Measurements from ENCODE around the gene NEUROD6. TPM values are rescaled to one million over a fixed set of nuclear protein-coding genes. Genes with fewer than 3 reads are reported as not detected.

Gene NEUROD6
- total and polyA plus RNA-seq, 2 donors (not counting 3 experiments of a cell fraction or from before 2014, with no cell fraction given) = not detected

GRCh38 chr7:31305260-31305659, 35.3 kb downstream of the NEUROD6 start:
- Histone ChIP-seq H3K9me1 (replicated peaks; ENCODE audit: control insufficient read depth, extremely low read depth, insufficient read depth, low read length) (no peaks in the 10 kb centered on the region), H3K27ac (ENCODE audit: insufficient read depth, low read depth, low read length) (no peak overlapping the region), H3K4me2 (ENCODE audit: insufficient read depth, low read length) (no peak overlapping the region), H3K9me3 (replicated peaks; ENCODE audit: control insufficient read depth, insufficient read depth, low read length) (no peaks in the 10 kb centered on the region), H3K79me2 (ENCODE audit: control insufficient read depth, insufficient read depth, low read length) (no peaks in the 10 kb centered on the region), H3K27me3 (ENCODE audit: control insufficient read depth in 2 of 2, insufficient read depth in 2 of 2, low read length in 2 of 2) (no peaks in the 10 kb centered on the region), H3K4me3 (replicated peaks in 1 of 3; ENCODE audit: insufficient read depth in 1 of 3, low read depth in 1 of 3, low read length in 3 of 3) (no peak overlapping the region), H4K20me1 (replicated peaks; ENCODE audit: control insufficient read depth, extremely low read depth, insufficient read depth, low read length) (no peaks in the 10 kb centered on the region), H2AFZ (ENCODE audit: low read depth, low read length) (no peak overlapping the region), H3K9ac (replicated peaks; ENCODE audit: extremely low read depth, insufficient read depth, low read length) (no peak overlapping the region), H3K4me1 (ENCODE audit: control insufficient read depth, extremely low read depth, insufficient read depth, low read length) (no peaks in the 10 kb centered on the region), H3K36me3 (ENCODE audit: control insufficient read depth in 2 of 2, extremely low read depth in 1 of 2, insufficient read depth in 2 of 2, low read length in 2 of 2) (no peaks in the 10 kb centered on the region)
- BruUV-seq (replicated peaks) = no TSS peak
- dilution Hi-C loops (cut with MboI; ENCODE audit: extremely low pct_ligation_motif_present, low sequenced_read_pairs) = no loop called here
- CTCF ChIA-PET = no interaction called here
- TF ChIP-seq POLR2AphosphoS5 (IDR thresholded peaks at IDR 0.05; ENCODE audit: insufficient read depth, low read depth, low read length) (no peak), POLR2A (IDR thresholded peaks at IDR 0.05; ENCODE audit: low read depth, low read length) (no peak), EZH2 (IDR thresholded peaks at IDR 0.05; ENCODE audit: borderline replicate concordance, low read depth, low read length, severe bottlenecking) (no peak), MYC (IDR thresholded peaks at IDR 0.05; ENCODE audit: low read depth, low read length) (no peak), FOS (IDR thresholded peaks at IDR 0.05; ENCODE audit: borderline replicate concordance, insufficient read depth, low read length) (no peak), MAX (IDR thresholded peaks at IDR 0.05; ENCODE audit: insufficient read depth, insufficient read length) (no peak), GATA2 (IDR thresholded peaks at IDR 0.05; ENCODE audit: insufficient read depth, insufficient read length, low read depth, low read length) (no peak), CTCF (IDR thresholded peaks at IDR 0.05; ENCODE audit: extremely low read depth in 1 of 2, insufficient read depth in 1 of 2, low read depth in 1 of 2, low read length in 2 of 2) (no peak), JUN (IDR thresholded peaks at IDR 0.05; ENCODE audit: borderline replicate concordance, insufficient read depth, insufficient read length, low read depth) (no peak)
- no peak for DNase-seq (ENCODE audit: low read depth, low spot score)
- POLR2A ChIA-PET = no interaction called here
- intact Hi-C loops (cut with micrococcal nuclease) = no loop called here
- no peak for FAIRE-seq

All from endothelial cell of umbilical vein (primary cell).